ENCODE results near the gene EFR3B. TPM values are rescaled to one million over a fixed set of nuclear protein-coding genes. Genes with fewer than 3 reads are reported as not detected.

EFR3B gene
- total RNA-seq, 2 experiments from 2014 or later = not detected

DNA sequence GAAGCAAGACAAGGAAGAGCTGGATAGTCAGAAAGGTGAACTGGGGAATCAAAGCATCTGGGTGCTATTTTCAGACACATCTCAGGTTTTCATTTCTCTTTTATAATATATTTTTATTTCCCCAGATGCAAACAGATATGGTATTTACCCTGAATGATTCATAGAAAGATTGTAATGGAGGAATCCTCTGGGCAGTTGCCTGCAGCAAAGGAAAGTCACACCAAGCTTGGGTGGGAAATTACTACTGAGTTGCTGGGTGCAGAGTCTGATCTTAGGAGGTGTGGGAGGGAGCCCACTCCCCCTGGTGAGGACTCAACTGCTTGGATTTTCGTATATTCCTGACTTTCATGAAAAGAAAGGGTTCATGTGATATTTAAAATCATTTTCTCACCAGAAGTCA, 2.1 kb downstream of the EFR3B start:
- H3K4me3 ChIP-seq (ENCODE audit: low read depth, low read length, poor library complexity, severe bottlenecking) = no peak overlapping the region
- peaks cover 13% of the 10 kb centered on the region for H3K4me1 ChIP-seq (ENCODE audit: insufficient read depth, low read length, poor library complexity, severe bottlenecking)
- no peak for DNase-seq (ENCODE audit: low spot score)
- H3K36me3 ChIP-seq (ENCODE audit: insufficient read depth, low read length) = no peaks in the 10 kb centered on the region
- H4K20me1 ChIP-seq (ENCODE audit: insufficient read depth, low read length) = no peaks in the 10 kb centered on the region
- TF ChIP-seq EZH2phosphoT487 (IDR thresholded peaks at IDR 0.05; ENCODE audit: borderline replicate concordance, low read depth, low read length) (no peak), CTCF (conservative IDR thresholded peaks at IDR 0.05; ENCODE audit: low read length) (no peak)
- H3K4me2 ChIP-seq (ENCODE audit: low read length) = no peak overlapping the region
- ChIA-PET POLR2A (no interaction called here), CTCF (ENCODE audit: unreplicated experiment) (no interaction called here)
- H3K9me3 ChIP-seq (ENCODE audit: low read length) = no peaks in the 10 kb centered on the region
- intact Hi-C loops (cut with micrococcal nuclease; ENCODE audit: unreplicated experiment) = no loop called here
- BruUV-seq (replicated peaks) = no TSS peak
- no peak overlapping the region for H2AFZ ChIP-seq (ENCODE audit: low read length)
- H3K79me2 ChIP-seq (ENCODE audit: insufficient read depth, low read depth, low read length) = no peaks in the 10 kb centered on the region
- no peak overlapping the region for H3K27ac ChIP-seq (ENCODE audit: low read depth, low read length, poor library complexity, severe bottlenecking)
- H3K9me2 ChIP-seq (ENCODE audit: insufficient read depth, low read length) = no peaks in the 10 kb centered on the region

DNA sequence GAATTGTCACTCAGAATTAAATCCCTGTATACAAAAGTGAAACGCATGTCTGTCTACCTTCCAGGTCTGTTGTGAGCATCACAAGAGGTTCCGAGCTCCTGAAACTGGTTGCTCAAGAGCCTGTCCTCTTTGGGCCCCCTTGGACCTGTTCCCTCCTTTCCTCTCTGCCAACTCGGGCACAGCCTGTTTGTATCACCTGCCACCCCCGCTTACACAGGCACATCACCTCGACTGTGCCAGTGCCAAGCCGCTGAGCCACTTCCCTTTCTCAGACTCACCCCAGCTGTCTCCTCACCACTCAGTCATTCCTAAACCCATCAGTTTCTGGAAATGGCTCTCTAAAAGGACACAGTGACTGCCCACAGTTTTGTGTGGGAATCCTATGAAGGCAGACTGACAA, 3.1 kb downstream of the EFR3B start:
- Histone ChIP-seq H3K4me2 (ENCODE audit: low read length) (no peak overlapping the region), H3K79me2 (ENCODE audit: insufficient read depth, low read depth, low read length) (no peaks in the 10 kb centered on the region), H2AFZ (ENCODE audit: low read length) (no peak overlapping the region), H3K27ac (ENCODE audit: low read depth, low read length, poor library complexity, severe bottlenecking) (no peak overlapping the region), H3K36me3 (ENCODE audit: insufficient read depth, low read length) (no peaks in the 10 kb centered on the region), H4K20me1 (ENCODE audit: insufficient read depth, low read length) (no peaks in the 10 kb centered on the region), H3K9me3 (ENCODE audit: low read length) (no peaks in the 10 kb centered on the region), H3K9me2 (ENCODE audit: insufficient read depth, low read length) (no peaks in the 10 kb centered on the region), H3K4me3 (ENCODE audit: low read depth, low read length, poor library complexity, severe bottlenecking) (no peak overlapping the region), H3K4me1 (ENCODE audit: insufficient read depth, low read length, poor library complexity, severe bottlenecking) (peaks cover 13% of the 10 kb centered on the region)
- DNase-seq (ENCODE audit: low spot score) = no peak
- TF ChIP-seq CTCF (conservative IDR thresholded peaks at IDR 0.05; ENCODE audit: low read length) = no peak
- no peak for TF ChIP-seq EZH2phosphoT487 (IDR thresholded peaks at IDR 0.05; ENCODE audit: borderline replicate concordance, low read depth, low read length)
- intact Hi-C loops (cut with micrococcal nuclease; ENCODE audit: unreplicated experiment) = no loop called here
- BruUV-seq (replicated peaks) = no TSS peak
- POLR2A ChIA-PET = no interaction called here
- CTCF ChIA-PET (ENCODE audit: unreplicated experiment) = no interaction called here

DNA sequence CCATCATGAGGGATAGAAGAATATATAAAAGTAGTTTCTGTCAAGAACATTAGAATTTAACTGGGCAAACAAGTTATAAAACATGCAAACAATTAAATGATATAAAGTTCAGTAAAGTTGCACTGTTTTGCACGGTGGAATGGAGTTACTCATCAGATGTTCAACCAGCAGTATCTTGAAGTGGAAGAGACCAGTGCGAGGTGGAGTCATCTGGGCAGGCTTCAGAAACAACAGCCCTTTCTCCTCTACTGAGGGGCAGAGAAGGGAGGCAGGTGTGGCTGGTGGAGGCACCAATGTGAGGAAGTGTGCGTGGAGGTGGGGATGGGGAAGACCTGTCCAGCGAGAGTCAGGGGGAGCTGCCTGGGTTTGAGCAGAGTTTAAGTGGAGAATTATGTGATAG, 7.5 kb downstream of the EFR3B start:
- no peak overlapping the region for H3K27ac ChIP-seq (ENCODE audit: low read depth, low read length, poor library complexity, severe bottlenecking)
- no peaks in the 10 kb centered on the region for H3K9me2 ChIP-seq (ENCODE audit: insufficient read depth, low read length)
- POLR2A ChIA-PET = interaction anchor here (0.5 kb wide), 1 partner anchor 14 kb away, joined by 3 read pairs; no protein-coding TSS in a partner anchor
- H3K36me3 ChIP-seq (ENCODE audit: insufficient read depth, low read length) = no peaks in the 10 kb centered on the region
- intact Hi-C loops (cut with micrococcal nuclease; ENCODE audit: unreplicated experiment) = no loop called here
- no TSS peak for BruUV-seq (replicated peaks)
- H3K79me2 ChIP-seq (ENCODE audit: insufficient read depth, low read depth, low read length) = no peaks in the 10 kb centered on the region
- H3K9me3 ChIP-seq (ENCODE audit: low read length) = no peaks in the 10 kb centered on the region
- no peak for DNase-seq (ENCODE audit: low spot score)
- no peaks in the 10 kb centered on the region for H3K4me1 ChIP-seq (ENCODE audit: insufficient read depth, low read length, poor library complexity, severe bottlenecking)
- CTCF ChIA-PET (ENCODE audit: unreplicated experiment) = no interaction called here
- TF ChIP-seq CTCF (conservative IDR thresholded peaks at IDR 0.05; ENCODE audit: low read length) (no peak), EZH2phosphoT487 (IDR thresholded peaks at IDR 0.05; ENCODE audit: borderline replicate concordance, low read depth, low read length) (no peak)
- H3K4me2 ChIP-seq (ENCODE audit: low read length) = no peak overlapping the region
- no peaks in the 10 kb centered on the region for H4K20me1 ChIP-seq (ENCODE audit: insufficient read depth, low read length)
- no peak overlapping the region for H2AFZ ChIP-seq (ENCODE audit: low read length)
- H3K4me3 ChIP-seq (ENCODE audit: low read depth, low read length, poor library complexity, severe bottlenecking) = no peak overlapping the region

All from OCI-LY7 (cell line).